ENCODE measurements around the gene ACTL8.

DNA sequence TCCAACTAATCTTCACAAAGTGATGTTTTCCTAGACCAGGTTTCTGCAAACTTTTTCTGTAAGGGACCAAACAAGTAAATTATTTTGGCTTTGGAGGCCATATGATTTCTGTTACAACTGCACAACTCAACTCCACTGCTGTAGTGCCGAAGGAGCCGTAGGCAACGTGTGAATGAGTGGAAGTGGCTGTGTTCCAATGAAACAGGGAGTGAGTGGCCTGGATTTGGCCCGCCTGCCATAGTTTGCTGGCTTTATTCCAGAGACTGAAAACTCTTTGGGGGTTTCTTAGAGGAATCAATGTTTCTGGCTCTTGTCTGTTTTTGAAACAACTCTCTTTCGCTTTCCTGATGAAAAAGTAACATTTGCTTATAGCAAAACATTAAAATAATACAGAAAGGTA lies 12.6 kb upstream of the ACTL8 start:
- no peak for TF ChIP-seq FOXK2 (IDR thresholded peaks at IDR 0.05)
- no peak for TF ChIP-seq SUZ12 (IDR thresholded peaks at IDR 0.05)
- TF ChIP-seq TARDBP (IDR thresholded peaks at IDR 0.05), result no peak
- no peak for TF ChIP-seq SP1 (IDR thresholded peaks at IDR 0.05)
- TF ChIP-seq ZNF384 (IDR thresholded peaks at IDR 0.05), result no peak
- TF ChIP-seq ARNT (IDR thresholded peaks at IDR 0.05), result no peak
- no peak for TF ChIP-seq HDGF (IDR thresholded peaks at IDR 0.05; ENCODE audit: borderline replicate concordance)

All from HEK293T (cell line).